GM19395 (cell line): ENCODE data around the gene CHODL.

ENCODE experiments used
- ATAC-seq: cut with Tn5 transposase; IDR thresholded peaks from one replicate; pipeline ENCODE4 v1.9.1; 2021; ENCODE audit warnings: mild to moderate bottlenecking, moderate library complexity; ENCODE audit not compliant: unreplicated experiment

CHODL gene, protein sequence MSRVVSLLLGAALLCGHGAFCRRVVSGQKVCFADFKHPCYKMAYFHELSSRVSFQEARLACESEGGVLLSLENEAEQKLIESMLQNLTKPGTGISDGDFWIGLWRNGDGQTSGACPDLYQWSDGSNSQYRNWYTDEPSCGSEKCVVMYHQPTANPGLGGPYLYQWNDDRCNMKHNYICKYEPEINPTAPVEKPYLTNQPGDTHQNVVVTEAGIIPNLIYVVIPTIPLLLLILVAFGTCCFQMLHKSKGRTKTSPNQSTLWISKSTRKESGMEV

DNA sequence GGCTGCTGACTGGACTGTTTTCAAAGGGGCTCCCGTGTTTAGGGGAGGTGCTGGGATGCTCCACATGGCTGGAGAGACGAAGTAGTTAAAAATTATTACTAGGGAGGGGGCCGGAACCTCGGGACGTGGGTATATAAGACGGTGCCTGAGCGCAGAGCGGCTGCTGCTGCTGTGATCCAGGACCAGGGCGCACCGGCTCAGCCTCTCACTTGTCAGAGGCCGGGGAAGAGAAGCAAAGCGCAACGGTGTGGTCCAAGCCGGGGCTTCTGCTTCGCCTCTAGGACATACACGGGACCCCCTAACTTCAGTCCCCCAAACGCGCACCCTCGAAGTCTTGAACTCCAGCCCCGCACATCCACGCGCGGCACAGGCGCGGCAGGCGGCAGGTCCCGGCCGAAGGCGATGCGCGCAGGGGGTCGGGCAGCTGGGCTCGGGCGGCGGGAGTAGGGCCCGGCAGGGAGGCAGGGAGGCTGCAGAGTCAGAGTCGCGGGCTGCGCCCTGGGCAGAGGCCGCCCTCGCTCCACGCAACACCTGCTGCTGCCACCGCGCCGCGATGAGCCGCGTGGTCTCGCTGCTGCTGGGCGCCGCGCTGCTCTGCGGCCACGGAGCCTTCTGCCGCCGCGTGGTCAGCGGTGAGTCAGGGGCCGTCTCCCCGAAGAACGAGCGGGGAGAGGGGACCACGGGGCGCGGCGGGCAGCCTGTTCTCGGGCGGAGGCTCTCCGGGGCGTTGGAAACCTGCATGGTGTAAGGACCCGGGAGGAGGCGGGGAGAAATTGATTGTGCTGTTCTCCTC is at the start of gene CHODL:
Gene CHODL, plus strand, starts transcription at position 163 of the 793 bp plus-strand sequence. Its CDS starts 391 bp downstream, at position 554.
- ATAC-seq, result no peak

DNA sequence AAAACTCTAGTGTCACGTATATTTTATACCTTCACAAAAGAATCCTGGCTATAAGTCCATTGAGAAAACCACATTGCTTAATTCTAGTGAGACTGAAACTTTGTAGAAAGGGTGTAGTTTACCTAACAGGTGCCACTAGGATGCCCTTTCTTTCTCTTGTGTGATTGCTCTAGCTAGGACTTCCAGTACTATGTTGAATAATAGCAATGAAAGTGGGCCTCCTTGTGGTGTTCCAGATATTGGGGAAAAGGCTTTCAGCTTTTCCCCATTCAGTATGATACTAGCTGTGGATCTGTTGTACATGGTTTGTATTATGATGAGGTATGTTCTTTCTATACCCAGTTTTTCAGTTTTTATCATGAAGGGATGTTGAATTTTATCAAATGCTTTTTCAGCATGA is 39.7 kb upstream of the CHODL start:
- no peak for ATAC-seq

DNA sequence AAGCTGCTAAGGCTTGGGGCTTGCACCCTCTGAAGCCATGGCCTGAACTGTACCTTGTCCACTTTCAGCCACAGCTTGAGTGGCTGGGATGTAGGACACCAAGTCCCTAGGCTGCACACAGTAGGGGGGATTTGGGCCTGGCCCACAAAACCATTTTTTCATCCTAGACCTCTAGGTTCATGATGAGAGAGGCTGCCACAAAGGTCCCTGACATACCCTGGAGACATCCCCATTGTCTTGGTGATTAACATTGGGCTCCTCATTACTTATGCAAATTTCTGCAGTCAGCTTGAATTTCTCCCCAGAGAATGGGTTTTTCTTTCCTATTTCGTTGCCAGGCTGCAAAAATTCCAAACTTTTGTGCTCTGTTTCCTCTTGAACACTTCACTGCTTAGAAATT is 26.3 kb upstream of the CHODL start:
- ATAC-seq, result no peak

GRCh38 chr21:18220498-18220897 is 24.1 kb upstream of the CHODL start:
- no peak for ATAC-seq

DNA sequence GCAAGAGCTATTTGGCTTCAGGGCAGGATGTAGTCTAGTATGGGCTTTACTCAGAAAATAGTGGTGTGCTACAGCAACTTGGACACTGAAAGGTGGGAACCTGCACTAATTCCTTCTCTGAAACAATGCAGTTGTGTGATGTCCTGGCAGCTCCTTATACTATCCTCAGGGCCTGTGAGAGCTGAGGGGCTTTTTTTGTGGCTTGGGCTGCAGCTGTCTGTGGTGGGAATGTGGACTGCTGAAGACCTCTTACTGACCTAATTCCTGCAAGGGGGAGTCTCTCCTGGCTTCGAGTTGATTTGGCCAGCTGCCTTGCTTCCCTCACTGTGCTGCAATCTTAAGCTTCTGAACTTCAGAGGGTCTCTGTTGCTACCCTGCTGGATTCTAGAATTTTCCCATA is 22.3 kb upstream of the CHODL start:
- no peak for ATAC-seq

GRCh38 chr21:18228060-18228739 is 16.4 kb upstream of the CHODL start:
- no peak for ATAC-seq

DNA sequence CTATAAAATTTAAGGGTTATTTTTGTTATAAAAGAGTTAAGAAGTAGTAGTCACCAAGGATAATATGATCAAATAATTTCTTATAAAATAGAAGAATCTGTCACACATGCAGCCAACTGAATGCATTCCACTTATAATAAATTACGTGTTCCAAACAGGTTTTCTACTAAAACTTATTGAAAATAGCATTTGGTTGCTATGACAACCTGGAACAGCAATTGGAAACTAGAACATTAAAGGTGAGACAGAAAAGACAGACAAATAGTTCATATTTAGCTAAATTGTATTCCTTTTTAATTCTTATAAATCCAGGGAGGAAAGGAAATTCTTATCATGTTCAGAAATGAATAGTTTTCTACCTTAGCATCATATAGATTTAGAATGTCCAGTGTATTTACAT is 9.1 kb upstream of the CHODL start:
- no peak for ATAC-seq

DNA sequence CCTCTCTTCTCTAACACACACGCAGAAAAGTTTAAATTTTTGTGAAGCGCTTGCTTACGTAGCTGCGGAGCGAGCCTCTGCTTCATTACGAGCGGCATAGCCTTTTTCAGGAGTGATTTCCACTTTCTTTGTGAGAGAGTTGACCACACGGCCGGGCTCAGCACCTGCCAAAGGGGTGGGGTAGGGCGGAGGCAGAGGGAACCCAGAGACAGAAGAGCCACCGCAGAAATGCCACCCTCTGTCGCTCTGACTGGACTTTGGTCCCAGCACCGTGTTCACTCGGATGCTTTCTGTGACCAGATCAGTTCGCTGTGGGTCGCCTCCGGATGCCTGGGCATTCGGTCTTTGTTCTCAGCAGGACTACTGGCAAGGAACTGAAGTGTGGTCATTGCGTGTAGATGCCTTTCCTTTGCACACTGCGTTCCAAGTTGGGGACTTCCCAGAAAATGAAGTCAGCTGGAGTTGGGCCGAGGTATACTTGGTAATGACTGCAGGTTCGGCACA is 883 bp downstream of the CHODL start:
- ATAC-seq, result no peak

GRCh38 chr21:18248171-18248570 is 3.5 kb downstream of the CHODL start:
- ATAC-seq, result no peak

DNA sequence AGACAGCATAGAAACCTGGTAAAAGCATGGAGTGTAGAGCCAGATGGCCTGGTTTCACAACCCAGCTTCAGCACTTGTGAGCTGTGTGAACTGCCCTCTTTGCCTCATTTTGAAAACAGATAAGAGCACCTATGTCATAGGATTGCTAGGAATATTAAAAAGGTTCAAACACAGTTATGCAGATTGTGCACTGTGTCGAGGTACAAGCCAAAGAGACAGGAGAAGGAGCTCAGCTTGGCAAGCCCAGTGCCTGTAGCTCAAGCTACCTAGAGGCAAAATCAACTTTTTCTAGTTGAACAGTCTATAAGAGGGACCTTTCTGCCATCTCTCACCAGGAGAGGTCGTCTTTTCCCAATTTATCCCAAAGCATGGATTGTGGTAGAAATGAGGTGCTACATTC is 5.0 kb downstream of the CHODL start:
- ATAC-seq, result no peak

DNA sequence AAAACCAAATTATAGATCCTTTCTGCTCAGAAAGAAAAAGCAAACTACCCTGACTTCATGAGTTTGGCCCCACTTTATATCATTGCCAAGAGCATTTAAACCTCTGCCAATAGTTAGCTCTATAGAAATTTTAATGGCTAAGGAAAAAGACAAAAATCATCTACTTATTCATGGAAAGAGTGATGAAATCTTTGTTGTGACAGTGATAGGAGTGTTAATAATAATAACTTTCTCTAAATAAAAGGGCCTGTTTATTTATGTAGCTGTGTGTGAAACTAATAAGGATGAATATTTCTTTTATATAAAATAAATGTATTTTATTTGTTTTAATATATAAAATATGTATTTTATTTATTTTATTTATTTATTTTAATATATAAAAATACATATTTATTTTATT is 6.4 kb downstream of the CHODL start:
- ATAC-seq, result no peak

DNA sequence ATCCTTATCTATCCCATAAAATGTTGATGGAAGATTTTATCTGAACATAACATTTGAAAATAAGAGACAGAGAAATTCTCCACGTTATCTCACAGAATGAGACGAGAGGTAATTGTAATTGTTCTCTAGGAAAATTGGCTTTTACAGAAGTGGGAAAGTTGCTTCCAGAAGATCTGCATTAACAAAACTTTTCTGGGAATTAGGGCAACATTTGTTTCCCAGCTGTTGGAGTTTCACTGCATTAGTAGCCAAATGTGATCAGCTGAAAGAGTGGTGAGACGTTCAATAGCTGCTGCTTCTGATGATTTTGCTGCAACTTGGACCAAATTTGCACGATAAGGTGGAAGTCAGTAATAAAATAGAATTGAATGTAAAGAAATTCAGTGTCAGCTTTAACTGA is 7.6 kb downstream of the CHODL start:
- ATAC-seq, result no peak

GRCh38 chr21:18252680-18253079 is 8.0 kb downstream of the CHODL start:
- ATAC-seq, result no peak

DNA sequence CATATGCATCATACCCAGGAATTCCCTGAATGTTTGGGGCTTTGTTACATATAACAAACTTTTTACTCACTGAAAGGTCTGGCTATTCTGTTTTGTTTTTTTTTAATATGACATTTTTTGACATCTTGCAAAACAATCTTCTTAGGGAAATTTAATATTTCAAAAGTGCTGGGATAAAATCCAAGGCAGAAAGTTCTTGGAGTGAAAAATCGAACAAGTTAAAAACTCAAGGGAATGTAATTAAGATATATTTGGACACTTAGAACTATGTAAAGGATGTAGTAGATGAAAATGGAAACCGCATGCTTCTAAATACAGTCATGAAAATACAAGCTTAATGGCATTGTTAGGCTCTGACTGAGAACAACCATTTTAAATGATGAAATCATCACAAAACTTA is 8.6 kb downstream of the CHODL start:
- no peak for ATAC-seq

DNA sequence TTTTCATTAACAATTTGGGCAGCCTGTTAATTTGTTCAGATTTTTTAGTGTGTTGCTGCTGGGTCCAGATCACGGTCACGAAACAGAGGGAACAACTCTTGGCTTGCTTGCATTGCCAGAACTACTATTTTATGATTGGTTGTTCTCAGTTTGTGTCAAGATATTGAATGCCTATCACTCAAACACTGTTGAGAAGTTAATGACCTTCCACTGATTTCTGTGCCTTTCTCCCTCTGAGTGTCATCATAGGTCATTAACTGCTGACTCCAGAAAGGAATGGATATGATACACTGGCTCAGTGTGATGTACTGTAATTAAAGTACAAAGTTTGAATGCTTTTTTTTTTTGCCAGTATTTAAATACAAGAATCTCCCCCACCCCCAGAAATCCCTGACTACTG is 9.2 kb downstream of the CHODL start:
- ATAC-seq, result no peak

DNA sequence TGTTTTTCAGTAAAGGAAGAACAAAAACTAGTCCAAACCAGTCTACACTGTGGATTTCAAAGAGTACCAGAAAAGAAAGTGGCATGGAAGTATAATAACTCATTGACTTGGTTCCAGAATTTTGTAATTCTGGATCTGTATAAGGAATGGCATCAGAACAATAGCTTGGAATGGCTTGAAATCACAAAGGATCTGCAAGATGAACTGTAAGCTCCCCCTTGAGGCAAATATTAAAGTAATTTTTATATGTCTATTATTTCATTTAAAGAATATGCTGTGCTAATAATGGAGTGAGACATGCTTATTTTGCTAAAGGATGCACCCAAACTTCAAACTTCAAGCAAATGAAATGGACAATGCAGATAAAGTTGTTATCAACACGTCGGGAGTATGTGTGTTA is 21.3 kb downstream of the CHODL start:
- no peak for ATAC-seq

DNA sequence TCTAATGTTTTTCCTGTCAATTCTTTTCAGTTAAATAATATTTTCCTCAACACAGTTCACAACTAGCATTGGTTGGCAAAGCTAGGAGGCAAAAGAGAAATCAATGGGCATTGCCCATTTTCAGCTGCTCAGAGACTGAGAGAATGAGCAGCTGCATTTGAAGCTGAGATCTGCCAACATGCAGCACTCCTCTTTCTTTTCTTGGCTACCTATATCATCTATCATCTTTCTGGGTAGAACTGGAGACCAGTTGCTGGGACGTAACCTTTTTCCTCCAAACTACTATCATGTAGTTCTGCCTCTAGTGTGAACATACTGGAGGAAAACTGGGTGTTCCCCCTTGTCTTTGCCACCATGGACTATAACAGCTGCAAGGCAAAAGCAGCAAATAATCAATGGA is 22.9 kb downstream of the CHODL start:
- no peak for ATAC-seq

DNA sequence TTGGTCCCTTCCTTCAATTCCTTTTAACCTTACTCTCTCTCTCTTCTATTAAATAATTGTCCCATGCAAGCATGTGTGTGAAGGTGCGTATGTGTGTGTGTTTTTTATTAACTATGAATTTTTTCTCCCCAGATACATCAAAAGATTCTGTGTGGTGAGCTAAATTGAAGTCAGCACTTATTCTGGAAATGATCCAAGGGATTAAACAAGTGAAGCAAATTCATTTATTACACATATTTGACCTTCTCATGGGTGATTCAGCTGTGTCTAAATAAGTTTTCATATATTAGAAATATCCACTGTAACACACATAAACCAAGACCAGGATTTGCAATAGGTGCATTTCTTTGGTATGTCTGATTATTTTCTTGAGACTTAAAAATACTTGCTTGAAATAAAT is 24.3 kb downstream of the CHODL start:
- ATAC-seq, result no peak

- ATAC-seq, result no peak
Measured at GRCh38 chr21:18269856-18270255, 25.2 kb downstream of the CHODL start.

- no peak for ATAC-seq
Measured at GRCh38 chr21:18273400-18273799, 28.8 kb downstream of the CHODL start.

DNA sequence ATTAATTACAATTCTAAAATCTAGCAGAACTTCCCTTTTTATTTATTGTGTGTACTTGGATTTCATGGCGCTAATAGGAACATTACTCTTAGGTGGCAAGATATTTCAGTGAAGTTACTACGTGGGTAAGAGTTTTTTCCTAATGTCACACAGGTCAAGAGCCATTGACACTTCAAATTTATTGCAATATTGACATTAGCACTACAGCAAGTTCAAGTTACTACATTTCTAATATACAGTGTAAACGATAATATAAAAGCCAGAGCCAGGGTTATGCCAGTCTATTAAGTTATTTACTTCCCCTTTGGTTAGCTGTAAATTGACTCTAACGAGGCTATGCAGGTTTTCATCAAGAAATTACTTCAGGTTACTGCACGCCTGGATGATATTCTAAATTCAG is 29.7 kb downstream of the CHODL start:
- no peak for ATAC-seq

DNA sequence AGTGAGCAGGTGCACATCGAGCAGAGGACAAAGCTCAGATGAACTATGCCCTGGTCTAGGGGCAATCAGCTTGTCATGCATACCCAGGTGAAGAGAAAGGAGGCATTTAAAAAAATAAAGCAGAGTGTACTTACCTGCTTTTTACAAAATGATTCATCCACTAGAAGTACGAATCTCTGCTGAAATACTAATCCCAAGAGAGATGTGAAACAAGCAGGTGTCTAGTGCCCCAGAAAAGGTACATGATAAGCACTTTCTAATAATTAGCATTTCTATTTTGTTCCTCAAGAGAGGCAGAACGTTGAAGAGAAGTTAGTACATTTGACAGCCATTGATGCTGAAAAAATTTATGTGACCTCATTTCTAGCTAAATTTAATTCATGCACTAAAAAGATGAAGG is 31.1 kb downstream of the CHODL start:
- ATAC-seq, result no peak
